NB4 (cell line): Measurements from ENCODE around the gene CAMK2A.

Source experiments
- DNase-seq: peaks from one replicate; pipeline ENCODE4 v3.0.0; 2010; ENCODE audit warnings: low read depth
- H3K4me3 ChIP-seq: one replicate; pipeline ENCODE4 v1.5.1; 2011; ENCODE audit warnings: mild to moderate bottlenecking, low read depth, low read length, moderate library complexity
- MYC ChIP-seq: IDR thresholded peaks from 2 replicates; pipeline ENCODE4 v1.6.1; 2011; ENCODE audit warnings: low read depth, low read length
- POLR2A ChIP-seq: IDR thresholded peaks from 2 replicates; pipeline ENCODE4 v1.6.1; 2011; ENCODE audit warnings: mild to moderate bottlenecking; ENCODE audit not compliant: insufficient read length; ENCODE audit errors: extremely low read depth
- TF ChIP-seq, protein P1 (sequence below): IDR thresholded peaks from one replicate; pipeline ENCODE4 v1.5.1; 2012; ENCODE audit warnings: low read depth, low read length
- TF ChIP-seq, protein P2 (sequence below): IDR thresholded peaks from 2 replicates; pipeline ENCODE4 v1.6.1; 2011; ENCODE audit warnings: low read depth, low read length

The CAMK2A gene

DNA sequence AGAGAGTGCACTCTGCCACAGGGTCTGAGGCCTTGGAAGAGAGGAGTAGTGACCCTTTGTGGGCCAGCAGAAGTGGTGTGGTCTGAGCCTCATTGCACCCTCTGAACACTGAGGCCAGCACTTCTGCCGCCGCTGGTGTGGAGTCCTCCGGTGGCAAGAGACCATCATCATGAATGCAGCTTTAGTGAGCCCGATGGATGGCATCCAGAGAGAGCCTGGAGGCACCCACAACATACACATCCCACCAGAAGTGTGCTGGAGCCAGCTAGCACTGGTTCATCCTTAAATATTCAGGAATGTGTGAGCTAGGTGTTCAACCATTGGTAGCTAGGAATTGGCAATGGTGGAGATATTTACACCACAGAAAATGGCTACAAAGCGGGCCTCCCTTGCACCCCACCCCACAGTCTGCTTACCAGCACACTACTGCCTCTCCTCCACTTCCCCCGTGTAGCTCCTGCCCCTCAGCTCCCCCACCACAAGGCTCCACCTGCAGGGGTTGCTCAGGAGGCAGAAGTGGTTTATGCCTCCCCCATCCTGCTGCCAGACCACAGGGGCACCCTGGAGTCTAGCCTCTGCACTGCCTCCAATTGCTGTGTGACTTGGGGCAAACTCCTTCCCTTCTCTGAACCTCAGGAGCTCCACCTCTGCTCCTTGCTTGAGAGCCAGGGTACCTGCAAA lies 83.3 kb downstream of the CAMK2A start:
- TF ChIP-seq, protein P1, sequence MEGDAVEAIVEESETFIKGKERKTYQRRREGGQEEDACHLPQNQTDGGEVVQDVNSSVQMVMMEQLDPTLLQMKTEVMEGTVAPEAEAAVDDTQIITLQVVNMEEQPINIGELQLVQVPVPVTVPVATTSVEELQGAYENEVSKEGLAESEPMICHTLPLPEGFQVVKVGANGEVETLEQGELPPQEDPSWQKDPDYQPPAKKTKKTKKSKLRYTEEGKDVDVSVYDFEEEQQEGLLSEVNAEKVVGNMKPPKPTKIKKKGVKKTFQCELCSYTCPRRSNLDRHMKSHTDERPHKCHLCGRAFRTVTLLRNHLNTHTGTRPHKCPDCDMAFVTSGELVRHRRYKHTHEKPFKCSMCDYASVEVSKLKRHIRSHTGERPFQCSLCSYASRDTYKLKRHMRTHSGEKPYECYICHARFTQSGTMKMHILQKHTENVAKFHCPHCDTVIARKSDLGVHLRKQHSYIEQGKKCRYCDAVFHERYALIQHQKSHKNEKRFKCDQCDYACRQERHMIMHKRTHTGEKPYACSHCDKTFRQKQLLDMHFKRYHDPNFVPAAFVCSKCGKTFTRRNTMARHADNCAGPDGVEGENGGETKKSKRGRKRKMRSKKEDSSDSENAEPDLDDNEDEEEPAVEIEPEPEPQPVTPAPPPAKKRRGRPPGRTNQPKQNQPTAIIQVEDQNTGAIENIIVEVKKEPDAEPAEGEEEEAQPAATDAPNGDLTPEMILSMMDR = no peak
- no peak for TF ChIP-seq POLR2A
- TF ChIP-seq, protein P2, sequence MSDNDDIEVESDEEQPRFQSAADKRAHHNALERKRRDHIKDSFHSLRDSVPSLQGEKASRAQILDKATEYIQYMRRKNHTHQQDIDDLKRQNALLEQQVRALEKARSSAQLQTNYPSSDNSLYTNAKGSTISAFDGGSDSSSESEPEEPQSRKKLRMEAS = peak; percentile 22
- DNase-seq = peak; percentile 79
- H3K4me3 ChIP-seq = no peak overlapping the region

DNA sequence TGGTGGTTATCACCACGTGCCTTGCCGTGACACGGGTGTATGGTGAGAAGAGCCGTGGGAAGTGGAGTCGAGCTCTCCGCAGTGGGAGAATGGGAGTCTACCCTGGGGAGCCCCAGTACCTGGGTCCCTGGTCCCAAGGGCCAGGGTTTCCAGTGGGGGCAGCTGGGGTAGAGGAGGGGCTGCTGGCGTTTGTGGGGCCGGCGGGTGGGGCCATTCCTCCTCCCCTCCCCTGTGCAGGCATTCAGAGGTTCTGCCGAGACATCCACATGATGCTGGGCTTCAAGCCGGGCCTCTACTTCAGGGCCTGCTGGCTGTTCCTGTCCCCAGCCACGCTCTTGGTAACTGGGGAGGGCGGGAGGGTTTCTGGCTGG lies 85.0 kb downstream of the CAMK2A start:
- TF ChIP-seq MYC (no peak), POLR2A (no peak)
- TF ChIP-seq, protein P1 = no peak
- TF ChIP-seq, protein P2 = no peak
- H3K4me3 ChIP-seq = no peak overlapping the region
- no peak for DNase-seq

DNA sequence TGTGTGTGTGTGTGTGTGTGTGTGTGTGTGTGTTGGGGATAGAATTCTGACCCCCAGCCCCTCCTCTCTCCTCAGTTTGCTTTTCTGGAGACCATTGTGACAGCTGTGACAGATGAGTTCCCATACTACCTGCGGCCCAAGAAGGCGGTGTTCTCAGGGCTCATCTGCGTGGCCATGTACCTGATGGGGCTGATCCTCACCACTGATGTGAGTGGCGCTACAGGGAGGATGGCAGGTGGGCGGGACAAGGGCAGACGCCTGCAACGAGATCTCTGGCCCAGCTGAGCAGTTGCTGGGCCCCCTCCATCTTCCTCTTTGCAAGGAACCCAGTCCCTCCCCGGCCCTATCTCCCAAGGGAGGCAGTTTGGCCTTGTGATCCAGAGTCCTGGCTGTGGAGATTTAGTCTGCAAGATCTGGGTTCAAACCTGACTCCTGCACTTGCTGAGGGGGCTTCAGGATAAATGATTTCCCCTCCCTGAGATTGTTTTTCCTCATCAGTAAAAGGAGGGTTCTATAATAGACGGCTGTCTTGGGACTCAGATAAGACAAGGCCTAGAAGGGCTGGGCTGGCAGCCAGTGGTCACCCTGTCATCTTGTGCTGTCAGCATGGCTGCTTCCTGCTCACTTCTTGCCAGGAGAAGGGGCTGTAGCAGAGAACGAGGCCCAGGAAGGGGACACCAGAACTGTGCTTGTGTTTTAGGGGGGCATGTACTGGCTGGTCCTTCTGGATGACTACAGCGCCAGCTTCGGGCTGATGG lies 85.6 kb downstream of the CAMK2A start:
- H3K4me3 ChIP-seq = no peak overlapping the region
- DNase-seq = peak; percentile 37
- no peak for TF ChIP-seq MYC
- TF ChIP-seq, protein P1 = no peak
- TF ChIP-seq POLR2A = no peak
- TF ChIP-seq, protein P2 = no peak

DNA sequence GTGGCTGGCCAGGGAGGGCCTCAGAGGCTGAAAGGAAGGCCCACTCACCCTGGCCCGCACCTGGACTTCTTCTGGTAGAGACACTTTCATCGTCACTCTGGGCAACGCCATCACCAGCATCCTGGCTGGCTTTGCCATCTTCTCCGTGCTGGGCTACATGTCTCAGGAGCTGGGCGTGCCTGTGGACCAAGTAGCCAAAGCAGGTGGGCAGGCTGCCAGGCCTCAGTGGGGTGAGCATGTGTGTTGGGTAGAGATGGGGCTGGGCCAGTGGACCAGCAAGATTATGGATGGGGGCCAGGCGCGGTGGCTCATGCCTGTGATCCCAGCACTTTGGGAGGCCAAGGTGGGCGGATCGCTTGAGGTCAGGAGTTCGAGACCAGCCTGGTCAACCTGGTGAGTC lies 87.1 kb downstream of the CAMK2A start:
- no peak overlapping the region for H3K4me3 ChIP-seq
- TF ChIP-seq POLR2A (no peak), MYC (no peak)
- TF ChIP-seq, protein P2 = no peak
- TF ChIP-seq, protein P1 = no peak
- DNase-seq = no peak

DNA sequence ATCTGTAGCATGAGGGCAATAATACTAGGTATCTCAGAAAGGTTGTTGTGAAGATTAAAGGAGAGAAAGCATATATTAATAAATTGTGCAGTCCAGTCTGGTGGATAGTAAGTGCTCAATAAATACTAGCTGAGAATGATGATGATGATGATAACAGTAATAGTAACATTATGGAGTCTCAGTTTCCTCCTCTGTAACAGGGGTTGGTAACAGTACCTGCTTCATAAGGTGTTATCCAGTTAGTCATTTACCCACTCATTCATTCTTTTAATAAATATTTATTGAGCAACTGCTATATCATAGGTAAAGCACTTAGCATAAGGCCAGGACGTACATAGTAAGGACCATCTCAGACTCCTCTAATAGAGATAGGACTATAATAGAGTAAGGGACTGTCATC lies 92.1 kb downstream of the CAMK2A start:
- TF ChIP-seq, protein P2 = no peak
- TF ChIP-seq, protein P1 = no peak
- no peak for TF ChIP-seq POLR2A
- H3K4me3 ChIP-seq = no peak overlapping the region
- DNase-seq = no peak
